SK-N-SH (cell line): ENCODE results near the gene KCNJ13. TPM values are rescaled to one million over a fixed set of nuclear protein-coding genes. Genes with fewer than 3 reads are reported as not detected.

ENCODE experiments used
- CTCF ChIA-PET: fragments of 300-600, 350-600 bp; formaldehyde crosslinking; extraction: SDS; loops from one replicate; lab custom pipeline; 2021; lab: Yijun Ruan, JAX
- POLR2A ChIA-PET: fragments of 350-600 bp; sonication (Branson Sonifier 250); formaldehyde crosslinking; extraction: SDS; loops from one replicate; lab custom pipeline; 2020; ENCODE audit warnings: antibody characterized with exemption, inconsistent platforms; lab: Yijun Ruan, JAX
- DNase-seq: peaks from one replicate; pipeline ENCODE4 v3.0.0; 2012
- H2AFZ ChIP-seq: fragments of 200-600 bp; sonication (generic); 2 replicates; pipeline ENCODE4 v1.8.1; 2016; ENCODE audit warnings: antibody characterized with exemption, mild to moderate bottlenecking, low read depth
- H3F3A ChIP-seq: fragments of 200-600 bp; sonication (generic); replicated peaks from 2 replicates; pipeline ENCODE3; 2016; ENCODE audit warnings: antibody characterized with exemption, mild to moderate bottlenecking; ENCODE audit not compliant: insufficient read depth
- H3K27ac ChIP-seq, 2 experiments: fragments of 200-500 bp in 1 of 2; fragments of 200-600 bp in 1 of 2; sonication (Bioruptor generic) in 1 of 2; sonication (generic), shearing (Covaris generic) in 1 of 2; 2 replicates each; pipeline versions ENCODE4 v1.5.1 to v1.6.1; 2014 to 2016; ENCODE audit warnings: low read depth in 2 of 2, inconsistent platforms in 1 of 2, low read length in 1 of 2, mild to moderate bottlenecking in 1 of 2, mixed read lengths in 1 of 2
- H3K27me3 ChIP-seq: fragments of 200-600 bp; sonication (generic), shearing (Covaris generic); 2 replicates; pipeline ENCODE4 v1.6.1; 2016; ENCODE audit warnings: mixed run types; ENCODE audit not compliant: insufficient read depth
- H3K36me3 ChIP-seq, 2 experiments: fragments of 200-500 bp in 1 of 2; fragments of 200-600 bp in 1 of 2; sonication (Bioruptor generic) in 1 of 2; sonication (generic) in 1 of 2; replicated peaks in 1 of 2; 2 replicates each; pipeline versions ENCODE3 to v1.5.1; 2014 to 2016; ENCODE audit warnings: low read length in 1 of 2, mild to moderate bottlenecking in 1 of 2; ENCODE audit not compliant: insufficient read depth in 2 of 2, control insufficient read depth in 1 of 2
- H3K4me1 ChIP-seq, 2 experiments: fragments of 200-500 bp in 1 of 2; fragments of 200-600 bp in 1 of 2; sonication (Bioruptor generic) in 1 of 2; sonication (generic), shearing (Covaris generic) in 1 of 2; 2 replicates each; pipeline versions ENCODE4 v1.5.1 to v1.6.1; 2014 to 2016; ENCODE audit warnings: low read depth in 1 of 2, low read length in 1 of 2, mixed run types in 1 of 2; ENCODE audit not compliant: insufficient read depth in 2 of 2, control insufficient read depth in 1 of 2
- H3K4me2 ChIP-seq: fragments of 200-600 bp; sonication (generic), shearing (Covaris generic); 2 replicates; pipeline ENCODE4 v1.6.1; 2017; ENCODE audit warnings: mixed run types
- H3K4me3 ChIP-seq, 2 experiments: fragments of 200-500 bp in 1 of 2; fragments of 200-600 bp in 1 of 2; sonication (Bioruptor generic) in 1 of 2; sonication (generic), shearing (Covaris generic) in 1 of 2; 2 replicates each; pipeline versions ENCODE4 v1.5.1 to v1.8.1; 2014 to 2016; ENCODE audit warnings: low read depth in 2 of 2, inconsistent platforms in 1 of 2, low read length in 1 of 2, mild to moderate bottlenecking in 1 of 2, mixed read lengths in 1 of 2, moderate library complexity in 1 of 2
- H3K79me2 ChIP-seq: fragments of 200-600 bp; sonication (generic); 2 replicates; pipeline ENCODE4 v1.8.1; 2017; ENCODE audit warnings: mild to moderate bottlenecking; ENCODE audit not compliant: insufficient read depth
- H3K9ac ChIP-seq: fragments of 200-600 bp; sonication (generic); 2 replicates; pipeline ENCODE4 v1.6.1; 2017; ENCODE audit warnings: mixed run types
- H3K9me2 ChIP-seq: fragments of 200-600 bp; sonication (generic); 2 replicates; pipeline ENCODE4 v1.6.1; 2017; ENCODE audit warnings: mixed run types
- H3K9me3 ChIP-seq: fragments of 200-600 bp; sonication (generic); 2 replicates; pipeline ENCODE4 v1.6.1; 2017; ENCODE audit warnings: mixed run types, mild to moderate bottlenecking, moderate library complexity
- H4K20me1 ChIP-seq: fragments of 200-600 bp; sonication (generic); 2 replicates; pipeline ENCODE4 v1.6.1; 2017; ENCODE audit warnings: mild to moderate bottlenecking, mixed run types; ENCODE audit not compliant: insufficient read depth
- CHD2 ChIP-seq: fragments of 150-350 bp; IDR thresholded peaks from 2 replicates; pipeline ENCODE4 v1.6.1; 2018; ENCODE audit warnings: low read length; ENCODE audit not compliant: partially characterized antibody
- CTCF ChIP-seq: fragments of 200-600 bp; sonication (generic); IDR thresholded peaks from 2 replicates; pipeline ENCODE4 v1.6.1; 2017; ENCODE audit warnings: antibody characterized with exemption, mild to moderate bottlenecking, moderate library complexity
- EP300 ChIP-seq, 2 experiments: IDR thresholded peaks; 2 replicates each; pipeline versions ENCODE4 v1.4.0 to v1.6.1; 2012; ENCODE audit warnings: borderline replicate concordance in 1 of 2, low read depth in 1 of 2, low read length in 1 of 2
- FOSL2 ChIP-seq: IDR thresholded peaks from 2 replicates; pipeline ENCODE4 v1.4.0; 2012; ENCODE audit warnings: low read depth, mild to moderate bottlenecking, moderate library complexity, borderline replicate concordance
- FOXM1 ChIP-seq: IDR thresholded peaks from 2 replicates; pipeline ENCODE4 v1.4.0; 2012; ENCODE audit warnings: low read depth, mild to moderate bottlenecking
- GATA2 ChIP-seq: sonication (generic); formaldehyde crosslinking; IDR thresholded peaks from 2 replicates; pipeline ENCODE4 v1.5.0; 2020; ENCODE audit warnings: mild to moderate bottlenecking, missing genetic modification reagents
- IRF3 ChIP-seq: fragments of 150-350 bp; IDR thresholded peaks from 2 replicates; pipeline ENCODE4 v1.6.1; 2016; ENCODE audit warnings: mild to moderate bottlenecking, low read depth, low read length
- MXI1 ChIP-seq: IDR thresholded peaks from 2 replicates; pipeline ENCODE4 v1.6.1; 2012; ENCODE audit warnings: mild to moderate bottlenecking, low read depth, low read length, improper control_type of control experiment
- NFIC ChIP-seq: IDR thresholded peaks from 2 replicates; pipeline ENCODE4 v1.4.0; 2012; ENCODE audit warnings: borderline replicate concordance
- NRF1 ChIP-seq: IDR thresholded peaks from 2 replicates; pipeline ENCODE4 v1.6.1; 2012; ENCODE audit warnings: low read depth, mild to moderate bottlenecking, low read length
- POLR2AphosphoS5 ChIP-seq: IDR thresholded peaks from 2 replicates; pipeline ENCODE4 v1.6.1; 2012; ENCODE audit warnings: low read depth, low read length
- RAD21 ChIP-seq: IDR thresholded peaks from 2 replicates; pipeline ENCODE4 v1.6.1; 2012; ENCODE audit warnings: mild to moderate bottlenecking, low read length
- REST ChIP-seq: IDR thresholded peaks from 2 replicates; pipeline ENCODE4 v1.6.1; 2012; ENCODE audit warnings: mild to moderate bottlenecking, low read depth, low read length, moderate library complexity
- RFX5 ChIP-seq: IDR thresholded peaks from 2 replicates; pipeline ENCODE4 v1.6.1; 2012; ENCODE audit warnings: mild to moderate bottlenecking, improper control_type of control experiment, low read length
- RXRA ChIP-seq: IDR thresholded peaks from 2 replicates; pipeline ENCODE4 v1.4.0; 2012; ENCODE audit warnings: low read depth, mild to moderate bottlenecking, borderline replicate concordance
- SIN3A ChIP-seq: IDR thresholded peaks from 2 replicates; pipeline ENCODE4 v1.6.1; 2012; ENCODE audit warnings: low read depth, mild to moderate bottlenecking, low read length, moderate library complexity, borderline replicate concordance
- TAF1 ChIP-seq: IDR thresholded peaks from 2 replicates; pipeline ENCODE4 v1.6.1; 2012; ENCODE audit warnings: low read depth, mild to moderate bottlenecking, low read length, moderate library complexity, borderline replicate concordance
- TEAD4 ChIP-seq: IDR thresholded peaks from 2 replicates; pipeline ENCODE4 v1.4.0; 2012; ENCODE audit warnings: mild to moderate bottlenecking, borderline replicate concordance; ENCODE audit not compliant: insufficient read depth
- USF2 ChIP-seq: fragments of 150-350 bp; IDR thresholded peaks from 2 replicates; pipeline ENCODE4 v1.6.1; 2017; ENCODE audit warnings: antibody characterized with exemption, low read length, low read depth, borderline replicate concordance
- WGBS: methylation state at CpG from one replicate; pipeline ENCODE4 v1.1.6; 2017; ENCODE audit warnings: low lambda C conversion rate; 5-methylcytosine and 5-hydroxymethylcytosine counted together
- polyA plus RNA-seq, 3 experiments: library from polyadenylated mRNA; depleted of rRNA; stranded (reverse); fragments of >200 nt; gene quantifications; 2 replicates each; pipeline ENCODE4 v1.2.3, GENCODE V29; 2012

Gene KCNJ13
- polyA plus RNA-seq, 1 of the 3 experiments (the other 2 are of a cell fraction): not detected

GRCh38 chr2:232728785-232729184, 47.6 kb downstream of the KCNJ13 start:
- Histone ChIP-seq H3K4me2 (no peak overlapping the region), H3K9me2 (no peaks in the 10 kb centered on the region), H3K36me3 (peaks cover 11 to 21% of the 10 kb centered on the region in 2 experiments), H3K79me2 (peaks cover 76% of the 10 kb centered on the region), H3K27me3 (no peaks in the 10 kb centered on the region), H3K9me3 (no peaks in the 10 kb centered on the region), H3K4me1 (no peaks in the 10 kb centered on the region; a peak in 2 of 4 replicates), H3K9ac (no peak overlapping the region), H2AFZ (no peak overlapping the region), H4K20me1 (peaks cover 30% of the 10 kb centered on the region), H3K4me3 (no peak overlapping the region), H3F3A (peaks cover 8% of the 10 kb centered on the region), H3K27ac (no peak overlapping the region)
- no peak for TF ChIP-seq NFIC
- no peak for TF ChIP-seq POLR2AphosphoS5
- TF ChIP-seq CHD2: no peak
- TF ChIP-seq GATA2 (CRISPR knock-in tag): no peak
- TF ChIP-seq EP300 (IDR thresholded peaks at IDR 0.05; ENCODE audit: borderline replicate concordance in 1 of 2, low read depth in 1 of 2, low read length in 1 of 2): no peak
- TF ChIP-seq MXI1: no peak
- no peak for TF ChIP-seq TAF1
- TF ChIP-seq REST: no peak
- TF ChIP-seq IRF3: no peak
- TF ChIP-seq FOXM1: no peak
- no peak for TF ChIP-seq NRF1
- TF ChIP-seq RFX5: no peak
- no peak for TF ChIP-seq FOSL2
- TF ChIP-seq RAD21: no peak
- CTCF ChIA-PET: interaction anchor here (0.7 kb wide), 1 partner anchor 85 kb away, joined by 3 read pairs; no protein-coding TSS in a partner anchor
- WGBS: 100% methylated on average over 3 of the region's 3 CpGs
- no peak for DNase-seq
- POLR2A ChIA-PET: no interaction called here

- ChIA-PET CTCF (no interaction called here), POLR2A (interaction anchor here (0.6 kb wide), 1 partner anchor 545 kb away, joined by 4 read pairs; no protein-coding TSS in a partner anchor)
Observed at GRCh38 chr2:232723027-232723426, 53.3 kb downstream of the KCNJ13 start.

More at GRCh38 chr2:232723027-232723426, 53.3 kb downstream of the KCNJ13 start:
- no peak overlapping the region for H3K4me3 ChIP-seq
- no peaks in the 10 kb centered on the region for H3K9me2 ChIP-seq
- no peak overlapping the region for H2AFZ ChIP-seq
- no peaks in the 10 kb centered on the region; a peak in 1 of 4 replicates for H3K4me1 ChIP-seq
- no peak for TF ChIP-seq TEAD4
- TF ChIP-seq TAF1: no peak
- TF ChIP-seq FOXM1: no peak
- TF ChIP-seq SIN3A: no peak
- TF ChIP-seq RXRA: no peak
- no peak for TF ChIP-seq FOSL2
- TF ChIP-seq CTCF: no peak
- TF ChIP-seq USF2: no peak
- 100% methylated on average over 1 of the region's 1 CpG for WGBS
- H3K79me2 ChIP-seq: peaks cover 94% of the 10 kb centered on the region
- no peak overlapping the region for H3K27ac ChIP-seq
- peaks cover 34% of the 10 kb centered on the region for H4K20me1 ChIP-seq
- no peak overlapping the region for H3K4me2 ChIP-seq
- H3K27me3 ChIP-seq: no peaks in the 10 kb centered on the region
- peaks cover 10 to 16% of the 10 kb centered on the region in 2 experiments for H3K36me3 ChIP-seq
- no peaks in the 10 kb centered on the region for H3F3A ChIP-seq
- no peaks in the 10 kb centered on the region for H3K9me3 ChIP-seq
- DNase-seq: no peak
- no peak overlapping the region for H3K9ac ChIP-seq
